Posterior vena cava (tissue), 2 donors: ENCODE data around the gene CMC4. TPM values are rescaled to one million over a fixed set of nuclear protein-coding genes. Genes with fewer than 3 reads are reported as not detected.

Source experiments
- DNase-seq: peaks from one replicate; pipeline ENCODE4 v3.0.0-alpha.2; 2020; ENCODE audit warnings: low spot score
- intact Hi-C, 2 donors: fragments of 100-400 bp; cut with DNase I; formaldehyde crosslinking; loops; one replicate each; pipeline versions ENCODE4 v1.14.1 to v1.14.2; 2022 to 2023
- total RNA-seq, 2 donors: library from RNA; stranded (reverse); fragmentation: NEBNext Ultra II Directional; extraction: Animal tissue kit (Norgen Biotek cat#: 25700); gene quantifications; one replicate each; pipeline ENCODE4 v1.2.1, GENCODE V29; 2021
- donor health status: DM: yes; HTN: yes; CAD: no.
- donor health status: DM: yes; HTN: yes; CAD: no.

The CMC4 gene
- total RNA-seq, 2 donors from 2014 or later = 3.7 to 5.8 TPM

- intact Hi-C loops = no loop called here
- peak; percentile 85 for DNase-seq
Measured at GRCh38 chrX:155056877-155057792, 13.8 kb downstream of the CMC4 start.

DNA sequence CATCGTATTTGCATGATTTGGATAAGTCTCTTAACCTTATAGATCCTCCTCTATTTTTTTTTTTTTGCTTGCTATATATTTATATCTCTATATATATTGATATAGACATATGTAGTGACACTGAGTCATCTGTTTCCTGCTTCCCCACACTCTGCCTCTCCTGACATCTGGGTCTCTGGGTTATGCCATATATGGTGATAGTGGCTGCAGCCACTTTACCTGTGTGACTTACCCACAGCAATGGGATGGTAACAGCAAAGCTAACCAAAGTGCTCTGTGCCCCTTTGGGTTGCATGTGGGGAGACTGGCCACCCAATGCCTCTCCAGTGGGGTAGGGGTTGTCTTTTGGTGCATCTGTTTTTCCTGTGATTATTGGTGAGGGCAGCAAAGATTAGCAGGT is 14.5 kb downstream of the CMC4 start:
- DNase-seq = no peak
- intact Hi-C loops = no loop called here

DNA sequence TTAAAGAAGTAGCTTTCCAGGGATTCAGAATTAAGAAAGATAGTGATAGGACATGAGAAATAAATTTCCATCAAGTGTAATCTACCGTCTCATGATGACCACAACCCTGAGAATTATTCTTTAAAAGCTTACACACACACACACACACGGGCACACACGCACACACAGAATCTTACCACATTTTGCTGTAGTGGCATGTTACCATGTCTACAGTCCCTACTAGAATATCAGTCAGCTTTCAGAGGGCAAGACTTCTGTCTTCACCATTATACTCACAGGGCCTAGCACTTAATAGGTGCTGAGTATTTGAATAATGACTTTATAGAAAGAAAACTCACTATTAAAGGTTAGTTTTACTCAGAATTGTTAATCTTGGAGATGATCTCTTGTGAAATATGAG is 15.4 kb downstream of the CMC4 start:
- DNase-seq = no peak
- intact Hi-C loops = no loop called here

DNA sequence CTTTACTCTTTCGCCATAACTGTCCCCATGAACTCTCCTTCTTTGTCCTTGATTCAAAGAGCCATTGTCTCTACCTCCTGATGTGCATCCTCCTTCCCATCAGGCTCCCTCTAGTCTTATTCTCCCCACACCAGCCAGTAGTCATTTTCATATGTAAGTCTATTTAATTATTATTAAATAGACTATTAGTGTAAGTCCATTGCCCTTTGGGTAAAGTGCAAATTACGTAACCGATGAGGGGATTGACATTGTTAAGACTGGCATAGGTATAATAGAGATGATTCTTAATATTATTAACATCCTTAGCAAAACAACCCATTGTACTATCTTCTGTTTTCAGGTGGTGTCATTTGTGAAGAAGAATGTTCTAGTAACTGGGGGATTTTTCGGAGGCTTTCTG is 16.7 kb downstream of the CMC4 start:
- DNase-seq = no peak
- intact Hi-C loops = no loop called here

DNA sequence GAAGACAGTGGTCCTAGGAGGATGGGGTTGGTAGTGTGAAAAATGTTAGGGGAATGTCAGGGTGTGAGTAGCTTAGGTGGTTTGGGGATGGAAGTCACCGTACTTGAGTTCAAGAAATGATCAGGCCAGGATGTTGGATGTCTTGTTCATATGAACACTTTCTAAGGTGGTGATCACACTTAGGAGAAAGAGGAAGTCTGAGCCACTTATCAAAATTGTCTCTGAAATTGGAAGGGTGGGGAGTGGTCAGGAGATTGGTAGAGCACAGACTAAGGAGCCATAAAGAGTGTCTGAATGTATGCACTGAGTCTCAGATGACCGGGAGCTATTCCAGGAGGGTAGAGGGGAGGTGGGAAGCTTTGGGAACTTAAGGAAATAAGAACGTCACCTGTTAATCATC is 17.3 kb downstream of the CMC4 start:
- DNase-seq = no peak
- intact Hi-C loops = no loop called here

DNA sequence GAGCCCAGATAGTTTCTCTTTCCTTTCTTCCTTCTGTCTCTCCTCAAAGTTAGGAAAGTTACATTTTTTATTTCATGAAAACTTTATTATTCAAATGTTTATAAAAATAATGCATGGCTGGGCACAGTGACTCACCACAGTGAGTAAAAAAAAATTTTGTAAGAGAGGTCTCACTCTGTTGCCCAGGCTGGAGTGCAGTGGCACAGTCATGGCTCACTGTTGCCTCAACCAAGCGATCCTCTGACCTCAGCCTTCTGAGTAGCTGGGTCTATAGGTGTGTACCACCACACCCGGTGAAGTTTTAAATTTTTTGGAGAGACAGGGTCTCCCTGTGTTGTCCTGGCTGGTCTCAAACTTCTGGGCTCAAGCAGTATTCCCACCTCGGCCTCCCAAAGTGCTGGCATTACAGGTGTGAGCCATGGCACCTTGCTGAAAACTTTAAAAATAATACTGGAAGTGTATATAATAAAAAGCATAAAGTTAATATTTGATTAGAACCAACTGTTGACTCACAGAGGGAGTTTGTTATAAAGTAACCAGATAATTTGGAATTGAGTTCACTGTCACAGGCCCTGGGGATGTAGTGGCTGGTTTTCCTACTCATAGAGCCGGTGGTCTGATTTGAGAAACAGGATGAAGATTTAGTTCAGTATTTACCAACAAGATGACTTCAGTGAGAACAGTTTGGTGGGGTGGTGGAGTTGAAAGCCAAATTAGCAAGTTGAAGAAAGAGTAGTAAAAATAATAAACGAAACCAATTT is 18.0 kb downstream of the CMC4 start:
- intact Hi-C loops = no loop called here
- no peak for DNase-seq

DNA sequence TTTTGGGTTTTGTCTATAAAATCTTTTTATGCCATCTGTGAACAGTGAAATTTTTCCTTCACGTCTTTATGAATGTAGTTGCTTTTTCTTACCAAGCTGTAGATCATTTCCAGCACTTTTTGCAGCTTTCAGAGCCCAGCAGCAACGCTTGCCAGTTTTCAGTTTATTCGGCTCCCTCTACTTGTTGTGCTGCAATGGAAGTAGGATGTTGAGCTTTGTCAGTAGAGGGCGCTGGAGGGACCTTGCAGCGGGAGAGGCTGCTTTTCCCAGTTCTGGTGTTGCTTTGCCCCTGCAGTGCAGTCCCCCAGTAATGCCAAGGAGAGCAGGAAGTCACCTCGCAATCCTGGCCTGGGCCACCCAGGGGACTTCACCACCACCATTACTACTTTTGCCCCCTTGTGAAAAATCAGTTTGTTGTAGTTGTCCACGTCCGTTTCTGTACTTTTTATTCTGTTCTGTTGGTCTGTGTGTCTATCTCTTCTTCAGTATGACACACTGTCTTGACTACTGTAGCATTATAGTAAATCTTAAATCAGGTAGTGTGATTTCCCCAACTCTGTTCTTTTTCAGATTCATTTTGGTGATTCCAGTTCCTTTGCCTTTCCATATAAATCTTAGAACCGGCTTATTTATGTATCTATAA is 21.8 kb downstream of the CMC4 start:
- no peak for DNase-seq
- intact Hi-C loops = no loop called here

DNA sequence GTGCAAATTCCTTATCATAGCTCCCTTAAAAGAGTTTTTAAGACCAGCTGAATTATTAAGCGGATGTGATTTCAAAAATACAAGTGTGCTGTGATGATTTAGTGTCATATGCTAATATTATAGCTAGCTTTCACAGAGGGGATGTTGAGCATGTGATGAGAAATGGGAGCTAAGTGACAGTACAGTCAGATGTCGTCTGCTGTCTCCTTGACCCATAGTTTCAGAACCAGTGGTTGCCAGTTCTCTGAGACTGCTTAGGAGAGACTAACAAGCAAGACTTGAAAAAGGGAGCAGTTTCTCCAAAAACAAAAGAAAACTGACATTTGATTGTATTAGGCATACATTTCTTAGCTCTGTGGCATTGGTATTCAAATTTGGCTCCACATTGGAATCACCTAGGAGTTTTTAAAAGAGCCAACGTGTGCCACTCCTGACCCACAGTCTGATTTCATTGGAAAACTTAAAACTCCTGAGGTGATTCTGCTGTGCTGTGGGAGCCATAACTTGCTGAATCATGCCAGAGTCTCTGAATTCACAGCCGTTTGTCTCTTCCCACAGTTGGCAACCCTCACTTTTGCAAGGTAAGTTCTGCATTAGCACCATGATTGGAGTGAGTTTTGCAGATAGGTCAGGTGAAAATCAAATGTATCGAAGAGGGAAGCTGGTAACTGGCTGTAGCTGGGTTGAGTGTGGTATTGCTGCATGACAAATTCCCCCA is 24.0 kb downstream of the CMC4 start:
- DNase-seq = no peak
- intact Hi-C loops = no loop called here

- DNase-seq = no peak
- intact Hi-C loops = no loop called here
Measured at GRCh38 chrX:155046129-155046810, 24.7 kb downstream of the CMC4 start.

DNA sequence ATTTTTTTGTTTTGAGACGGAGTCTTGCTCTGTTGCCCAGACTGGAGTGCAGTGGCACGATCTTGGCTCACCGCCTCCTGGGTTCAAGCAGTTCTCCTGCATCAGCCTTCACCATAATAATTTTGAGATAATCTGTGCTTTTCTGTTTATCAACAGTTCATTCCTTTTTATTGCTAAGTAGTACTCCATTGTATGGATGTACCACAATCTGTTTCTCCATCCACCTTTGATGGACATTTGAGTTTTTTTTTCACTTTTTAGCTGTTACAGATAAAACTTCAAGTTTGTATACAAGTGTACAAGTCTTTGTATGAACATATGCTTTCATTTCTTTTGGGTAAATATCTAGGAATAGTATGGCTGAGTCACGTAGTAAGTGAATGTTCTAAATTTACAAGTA is 35.2 kb downstream of the CMC4 start:
- intact Hi-C loops = loop anchor here in 1 of 2 donors (5.0 kb wide), 1 partner anchor 278 kb away; no protein-coding TSS in a partner anchor
- no peak for DNase-seq

GRCh38 chrX:155031657-155032056 is 39.3 kb downstream of the CMC4 start:
- intact Hi-C loops = no loop called here
- no peak for DNase-seq

DNA sequence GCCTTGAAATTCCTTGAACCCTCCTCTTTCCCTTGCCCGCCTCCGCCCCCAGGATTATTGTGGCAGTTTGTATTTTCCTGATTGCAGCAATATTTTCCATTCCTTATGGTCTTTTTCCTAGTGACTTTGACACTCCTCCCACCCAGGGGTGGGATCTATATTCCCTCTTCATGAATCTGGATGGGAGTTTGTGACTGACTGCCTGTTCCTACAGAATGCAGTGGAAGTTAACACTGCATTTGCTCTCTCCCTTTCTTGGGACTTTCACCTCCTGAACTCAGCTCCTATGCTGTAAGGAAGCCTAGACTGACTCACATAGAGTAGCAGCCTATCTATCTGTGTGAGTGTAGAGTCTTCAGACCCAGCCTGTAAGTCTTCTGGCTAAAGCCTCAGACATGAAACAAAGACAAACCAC is 42.1 kb downstream of the CMC4 start:
- no peak for DNase-seq
- intact Hi-C loops = no loop called here

DNA sequence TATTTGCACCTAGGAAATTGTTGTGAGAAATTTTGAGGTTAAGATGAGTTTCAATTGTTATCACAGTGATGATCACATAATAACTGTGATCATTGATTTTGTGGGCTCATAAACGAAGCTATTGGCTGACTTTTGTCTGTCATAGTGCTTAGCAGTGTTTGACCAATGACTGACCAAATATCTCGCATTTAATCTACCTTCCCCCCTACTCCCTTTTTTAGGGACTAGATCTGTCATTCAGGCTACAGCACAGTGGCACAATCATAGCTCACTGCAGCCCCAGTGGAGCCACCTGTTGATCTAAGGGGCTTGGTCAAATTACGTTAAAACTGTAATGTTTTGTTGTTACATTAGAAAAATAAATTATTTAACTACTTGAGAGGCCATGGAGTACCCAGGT is 42.8 kb downstream of the CMC4 start:
- DNase-seq = no peak
- intact Hi-C loops = no loop called here

DNA sequence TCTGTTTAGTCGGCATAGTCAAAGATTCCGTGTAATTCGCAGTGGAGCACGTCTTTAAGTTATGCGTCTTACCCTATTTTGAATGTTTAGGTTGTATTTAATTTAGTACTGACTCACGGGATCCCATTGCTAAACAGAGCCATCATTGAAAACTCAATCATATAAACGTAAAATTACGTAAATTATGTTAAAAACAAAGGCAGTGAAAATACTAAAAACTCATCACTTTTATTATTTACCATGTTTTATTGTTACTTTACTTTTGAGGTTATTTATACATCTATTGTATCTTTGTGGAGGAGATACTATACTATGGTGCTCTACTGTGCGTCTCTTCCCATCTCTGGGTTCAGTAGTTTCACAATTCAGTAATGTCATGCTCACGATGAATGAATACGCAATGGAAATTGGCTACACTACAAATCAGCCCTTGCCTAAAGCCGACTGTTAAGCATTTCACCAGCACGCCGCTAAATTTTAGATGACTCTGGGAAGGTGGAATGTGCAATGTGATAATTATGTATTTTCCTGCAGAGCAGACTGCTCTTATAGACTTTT is 43.3 kb downstream of the CMC4 start:
- intact Hi-C loops = no loop called here
- DNase-seq = no peak

DNA sequence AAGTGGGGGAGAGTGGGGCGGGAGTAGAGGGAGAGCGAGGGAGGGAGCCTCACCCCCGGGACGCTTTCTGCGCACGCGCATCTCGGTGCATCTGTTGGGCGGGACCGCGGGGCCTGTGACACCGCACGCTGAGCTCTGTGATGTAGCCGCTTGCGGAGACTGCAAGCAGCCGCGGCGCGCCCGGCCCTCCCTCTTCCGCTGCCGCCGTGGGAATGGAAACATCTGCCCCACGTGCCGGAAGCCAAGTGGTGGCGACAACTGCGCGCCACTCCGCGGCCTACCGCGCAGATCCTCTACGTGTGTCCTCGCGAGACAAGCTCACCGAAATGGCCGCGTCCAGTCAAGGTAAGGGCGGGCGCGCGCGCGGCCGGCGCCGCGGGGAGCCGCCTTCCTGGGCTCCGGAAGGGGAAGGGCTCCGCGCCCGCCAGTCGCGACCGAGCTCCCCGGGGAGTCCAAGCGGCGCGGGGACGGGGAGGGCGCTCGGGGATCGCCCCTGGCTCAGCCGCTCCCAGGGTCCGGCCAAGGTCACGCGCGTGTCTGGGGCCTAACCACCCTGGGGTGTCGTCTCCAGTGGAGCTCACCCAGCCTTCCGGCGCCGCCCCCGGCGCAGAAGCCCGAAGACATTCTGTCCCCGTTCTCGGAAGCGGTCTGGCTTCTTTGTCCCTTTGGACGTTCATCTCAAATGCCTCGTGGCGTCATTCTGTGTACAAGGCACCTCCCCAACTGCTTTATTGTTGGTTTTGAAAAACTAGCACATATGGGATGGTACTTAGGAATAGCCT is 44.0 kb downstream of the CMC4 start, which contains the start of gene FUNDC2:
Gene FUNDC2 (plus strand): TSS at position 118 of the 782 bp plus-strand sequence. CDS start 95 bp downstream, at position 213.
- DNase-seq = peak; percentile 98
- intact Hi-C loops = no loop called here

- no peak for DNase-seq
- intact Hi-C loops = no loop called here
Measured at GRCh38 chrX:155026420-155026726, 44.6 kb downstream of the CMC4 start.

DNA sequence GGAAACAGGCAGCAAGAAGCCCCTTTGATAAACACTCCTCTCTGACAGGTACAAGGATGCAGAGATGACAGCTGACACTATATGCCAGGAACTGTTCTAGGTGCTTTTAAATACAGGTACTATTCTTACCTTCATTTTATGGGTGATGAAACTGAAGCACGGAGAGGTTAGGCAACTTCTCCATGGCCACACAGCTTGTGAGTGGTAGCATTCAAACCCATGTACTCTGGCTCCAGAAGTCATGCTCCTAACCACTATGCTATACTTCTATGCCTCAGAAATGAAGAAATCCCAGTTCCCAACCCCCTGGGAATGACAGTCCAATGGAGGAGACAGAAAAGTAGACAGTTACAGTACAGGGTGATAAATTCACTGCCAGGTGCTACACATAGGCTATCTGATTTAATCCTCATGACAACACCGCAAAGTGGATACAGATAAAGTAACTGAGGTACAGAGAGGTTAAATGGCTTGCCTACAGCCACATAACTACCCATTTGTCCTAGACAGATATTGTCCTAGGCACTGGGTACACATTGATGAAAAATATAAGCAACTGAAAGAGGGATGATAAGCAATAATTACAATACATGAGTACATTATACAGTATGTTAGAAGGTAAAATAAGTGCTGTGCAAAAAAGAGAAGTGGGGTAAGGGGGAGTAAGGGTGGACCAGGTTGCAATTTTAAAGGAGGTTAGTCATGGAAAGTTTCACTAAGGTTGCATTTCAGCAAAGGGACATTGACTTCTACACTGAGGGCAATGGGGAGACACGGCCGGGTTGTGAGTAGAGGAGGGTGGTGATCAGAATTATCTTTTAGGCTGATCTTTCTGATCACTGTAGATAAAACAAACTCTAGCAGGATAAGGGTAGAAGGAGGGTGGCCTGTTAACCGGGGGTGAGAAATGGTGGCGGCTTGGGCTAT is 46.8 kb downstream of the CMC4 start:
- no peak for DNase-seq
- intact Hi-C loops = no loop called here
